Upper lobe of left lung (tissue), 6 donors: ENCODE measurements around the gene MYO9B. TPM values are rescaled to one million over a fixed set of nuclear protein-coding genes. Genes with fewer than 3 reads are reported as not detected.

Source experiments
- ATAC-seq, 2 donors: fragments of 200-7000 bp; cut with Tn5 transposase; one replicate each; pipeline ENCODE4 v1.9.1; 2022; ENCODE audit warnings: mild to moderate bottlenecking in 2 of 2, moderate library complexity in 2 of 2; ENCODE audit not compliant: low FRiP score in 2 of 2
- DNase-seq, 2 donors: peaks; one replicate each; pipeline ENCODE4 v3.0.0-alpha.2; 2019 to 2020
- H3K27ac ChIP-seq, 4 donors: fragments of 200-600 bp; sonication (generic); one replicate each; pipeline ENCODE4 v1.5.1; 2016 to 2019
- H3K27me3 ChIP-seq, 4 donors: fragments of 200-600 bp; sonication (generic); one replicate each; pipeline ENCODE4 v1.5.1; 2017 to 2019
- H3K36me3 ChIP-seq, 4 donors: fragments of 200-600 bp; sonication (generic); one replicate each; pipeline ENCODE4 v1.5.1; 2016 to 2019
- H3K4me1 ChIP-seq, 4 donors: fragments of 200-600 bp; sonication (generic); one replicate each; pipeline ENCODE4 v1.5.1; 2018 to 2019
- H3K4me3 ChIP-seq, 4 donors: fragments of 200-600 bp; sonication (generic); one replicate each; pipeline ENCODE4 v1.5.1; 2017 to 2019; ENCODE audit warnings: mild to moderate bottlenecking in 2 of 4, moderate library complexity in 1 of 4
- H3K9me3 ChIP-seq, 4 donors: fragments of 200-600 bp; sonication (generic); one replicate each; pipeline ENCODE4 v1.5.1; 2018 to 2019
- EP300 ChIP-seq, 4 donors: sonication (generic); formaldehyde crosslinking; IDR thresholded peaks; one replicate each; pipeline ENCODE4 v1.5.1; 2017; ENCODE audit warnings: antibody characterized with exemption in 4 of 4, control low read depth in 2 of 4
- POLR2A ChIP-seq, 4 donors: fragments of 450-650 bp; IDR thresholded peaks; one replicate each; pipeline ENCODE4 v1.5.1; 2016 to 2017; ENCODE audit warnings: antibody characterized with exemption in 4 of 4, mild to moderate bottlenecking in 2 of 4
- POLR2AphosphoS5 ChIP-seq, 2 donors: sonication (generic); formaldehyde crosslinking; IDR thresholded peaks; one replicate each; pipeline ENCODE4 v1.5.1; 2017; ENCODE audit warnings: antibody characterized with exemption in 2 of 2
- WGBS, 2 donors: methylation state at CpG; one replicate each; pipeline ENCODE4 v1.1.5; 2017 to 2018; 5-methylcytosine and 5-hydroxymethylcytosine counted together
- total RNA-seq, 6 donors: library from RNA; depleted of rRNA in 4 of 6; stranded (reverse); fragments of >200 nt in 4 of 6; gene quantifications; one replicate each; pipeline versions ENCODE4 v1.1.0 to v1.2.1, GENCODE V29; 2016 to 2021
- TF ChIP-seq, protein P1 (sequence below), 6 experiments: fragments of 450-650 bp in 4 of 6; fragments of 200-600 bp in 2 of 6; sonication (generic) in 2 of 6; IDR thresholded peaks; one replicate each; pipeline ENCODE4 v1.5.1; 2016 to 2019; ENCODE audit warnings: antibody characterized with exemption in 6 of 6
- donor health status: DM: no; HTN: no; CAD: no; lungs with moderate emphysema.
- donor health status: DM: no; HTN: yes; CAD: no; lungs with severe emphysema.

The MYO9B gene
- total RNA-seq, 6 donors from 2014 or later: 72.3 to 408 (median 146) TPM

GRCh38 chr19:17172624-17173345, 97.2 kb downstream of the MYO9B start:
- ATAC-seq: no peak
- WGBS, 2 donors: 89 to 93% methylated on average over 14 to 26 of the region's 33 CpGs
- peaks cover 30 to 95% (median 81%) of the 10 kb centered on the region in 4 donors for H3K36me3 ChIP-seq

GRCh38 chr19:17178291-17178690, 102.7 kb downstream of the MYO9B start:
- Histone ChIP-seq H3K27me3 (no peaks in the 10 kb centered on the region), H3K4me3 (no peak overlapping the region), H3K27ac (no peak overlapping the region), H3K36me3 (peaks cover 2 to 89% (median 62%) of the 10 kb centered on the region in 4 donors), H3K9me3 (no peaks in the 10 kb centered on the region), H3K4me1 (peaks cover 0 to 9% (median 7%) of the 10 kb centered on the region in 4 donors)
- no peak for ATAC-seq
- WGBS, 2 donors: 94 to 96% methylated on average over 10 of the region's 10 CpGs
- TF ChIP-seq POLR2AphosphoS5 (IDR thresholded peaks at IDR 0.05) (no peak), EP300 (IDR thresholded peaks at IDR 0.05) (no peak), POLR2A (IDR thresholded peaks at IDR 0.05) (no peak)
- TF ChIP-seq, protein P1, sequence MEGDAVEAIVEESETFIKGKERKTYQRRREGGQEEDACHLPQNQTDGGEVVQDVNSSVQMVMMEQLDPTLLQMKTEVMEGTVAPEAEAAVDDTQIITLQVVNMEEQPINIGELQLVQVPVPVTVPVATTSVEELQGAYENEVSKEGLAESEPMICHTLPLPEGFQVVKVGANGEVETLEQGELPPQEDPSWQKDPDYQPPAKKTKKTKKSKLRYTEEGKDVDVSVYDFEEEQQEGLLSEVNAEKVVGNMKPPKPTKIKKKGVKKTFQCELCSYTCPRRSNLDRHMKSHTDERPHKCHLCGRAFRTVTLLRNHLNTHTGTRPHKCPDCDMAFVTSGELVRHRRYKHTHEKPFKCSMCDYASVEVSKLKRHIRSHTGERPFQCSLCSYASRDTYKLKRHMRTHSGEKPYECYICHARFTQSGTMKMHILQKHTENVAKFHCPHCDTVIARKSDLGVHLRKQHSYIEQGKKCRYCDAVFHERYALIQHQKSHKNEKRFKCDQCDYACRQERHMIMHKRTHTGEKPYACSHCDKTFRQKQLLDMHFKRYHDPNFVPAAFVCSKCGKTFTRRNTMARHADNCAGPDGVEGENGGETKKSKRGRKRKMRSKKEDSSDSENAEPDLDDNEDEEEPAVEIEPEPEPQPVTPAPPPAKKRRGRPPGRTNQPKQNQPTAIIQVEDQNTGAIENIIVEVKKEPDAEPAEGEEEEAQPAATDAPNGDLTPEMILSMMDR (IDR thresholded peaks at IDR 0.05): no peak
- no peak for DNase-seq

More at GRCh38 chr19:17172624-17173345, 97.2 kb downstream of the MYO9B start:
- H3K27me3 ChIP-seq: no peaks in the 10 kb centered on the region
- DNase-seq: peak in 1 of 2 donors; percentile 75
- H3K4me3 ChIP-seq: no peak overlapping the region
- no peaks in the 10 kb centered on the region for H3K9me3 ChIP-seq
- H3K27ac ChIP-seq: no peak overlapping the region
- TF ChIP-seq POLR2AphosphoS5 (IDR thresholded peaks at IDR 0.05): no peak
- TF ChIP-seq POLR2A (IDR thresholded peaks at IDR 0.05): no peak
- TF ChIP-seq, protein P1 (IDR thresholded peaks at IDR 0.05): no peak
- no peak for TF ChIP-seq EP300 (IDR thresholded peaks at IDR 0.05)
- H3K4me1 ChIP-seq: no peaks in the 10 kb centered on the region

DNA sequence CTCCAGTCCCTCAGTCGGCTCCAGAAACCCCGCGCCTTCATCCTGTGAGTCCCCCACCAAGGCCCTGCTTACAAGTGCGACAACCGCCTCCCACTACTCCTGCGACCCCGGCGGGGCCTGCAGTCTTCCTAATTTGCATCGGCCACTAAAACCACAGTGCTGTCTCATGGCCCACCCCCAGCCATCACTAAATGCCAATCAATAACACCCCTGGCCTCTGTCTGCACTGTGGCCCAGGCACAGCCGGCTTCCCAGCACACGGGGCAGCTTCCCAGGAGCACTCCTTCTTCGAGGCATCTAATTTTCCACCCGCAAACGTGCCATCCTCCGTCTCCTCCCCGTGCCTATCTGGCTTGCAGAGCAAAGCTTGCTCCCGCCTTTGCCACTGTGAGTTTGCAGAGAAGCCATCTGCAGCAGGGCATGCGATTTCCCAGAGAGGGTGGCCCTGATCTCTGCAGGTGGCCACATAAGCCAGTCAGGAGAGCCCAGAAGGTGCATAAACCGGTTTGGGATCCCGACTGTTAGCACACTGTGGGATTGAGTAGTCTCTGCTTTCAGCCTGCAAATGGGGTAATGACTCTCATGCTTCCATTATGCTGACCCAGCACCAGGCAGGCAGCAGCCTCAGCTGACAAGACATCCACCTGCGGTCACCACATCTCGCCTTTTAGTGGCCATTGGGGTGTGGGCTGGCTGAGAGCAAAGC, 105.6 kb downstream of the MYO9B start:
- H3K4me1 ChIP-seq: peaks cover 0 to 13% (median 9%) of the 10 kb centered on the region in 4 donors
- ATAC-seq (no peak), DNase-seq (no peak)
- no peaks in the 10 kb centered on the region for H3K9me3 ChIP-seq
- peaks cover 2 to 85% (median 53%) of the 10 kb centered on the region in 4 donors for H3K36me3 ChIP-seq
- H3K27me3 ChIP-seq: no peaks in the 10 kb centered on the region
- H3K4me3 ChIP-seq: no peak overlapping the region
- TF ChIP-seq POLR2AphosphoS5 (IDR thresholded peaks at IDR 0.05) (no peak), EP300 (IDR thresholded peaks at IDR 0.05) (no peak), POLR2A (IDR thresholded peaks at IDR 0.05) (no peak)
- TF ChIP-seq, protein P1 (IDR thresholded peaks at IDR 0.05): no peak
- no peak overlapping the region for H3K27ac ChIP-seq
- 85 to 91% methylated on average over 20 to 22 of the region's 22 CpGs for WGBS, 2 donors

DNA sequence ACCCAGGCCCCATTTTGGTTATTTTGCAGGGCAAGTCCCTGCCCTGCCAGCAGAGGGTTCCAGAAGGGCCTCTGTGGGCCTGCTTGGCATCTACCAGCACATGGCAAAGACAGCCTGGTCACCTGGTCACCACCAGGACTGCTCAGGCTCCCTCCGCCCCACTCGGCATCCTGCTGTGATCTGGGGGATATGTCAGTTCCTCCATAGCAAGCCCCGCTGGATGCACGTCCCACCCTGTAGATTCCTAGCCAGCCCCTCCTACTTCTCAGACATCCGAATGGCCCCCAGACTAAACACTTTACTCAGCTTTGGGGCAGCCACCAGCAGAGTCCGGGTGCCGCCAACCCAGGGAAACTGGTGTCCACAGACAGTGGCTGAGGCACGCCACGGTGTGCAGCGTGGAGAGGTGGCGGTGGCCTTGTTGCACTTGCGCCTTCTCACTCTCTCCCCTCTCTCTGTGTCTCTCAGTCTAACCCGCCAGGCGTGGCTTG, 107.7 kb downstream of the MYO9B start:
- WGBS, 2 donors: 65 to 68% methylated on average over 14 of the region's 14 CpGs
- no peaks in the 10 kb centered on the region for H3K9me3 ChIP-seq
- H3K27me3 ChIP-seq: no peaks in the 10 kb centered on the region
- H3K4me3 ChIP-seq: no peak overlapping the region
- peaks cover 0 to 13% (median 9%) of the 10 kb centered on the region in 4 donors for H3K4me1 ChIP-seq
- no peak for DNase-seq
- ATAC-seq: peak in 1 of 2 donors; percentile 40
- H3K36me3 ChIP-seq: peaks cover 8 to 83% (median 52%) of the 10 kb centered on the region in 4 donors
- peak overlapping the region in 3 of 4 donors; percentile 10 to 64 (median 62) for H3K27ac ChIP-seq
- TF ChIP-seq POLR2A (IDR thresholded peaks at IDR 0.05): no peak
- TF ChIP-seq, protein P1 (IDR thresholded peaks at IDR 0.05): peak in 1 of 6 experiments; percentile 9
